Ascending aorta (tissue), 2 donors: ENCODE data around the gene ANKDD1A. TPM values are rescaled to one million over a fixed set of nuclear protein-coding genes. Genes with fewer than 3 reads are reported as not detected.
A peak's percentile ranks its signal among the peaks of the same experiment; 100 is the strongest.

Source experiments
- DNase-seq, 2 donors: peaks; one replicate each; pipeline ENCODE4 v3.0.0-alpha.2; 2019; ENCODE audit warnings: low spot score in 2 of 2
- H3K27ac ChIP-seq, 2 donors: fragments of 200-600 bp; sonication (generic); one replicate each; pipeline ENCODE4 v1.5.1; 2016 to 2017; ENCODE audit warnings: mild to moderate bottlenecking in 1 of 2
- H3K27me3 ChIP-seq: fragments of 200-600 bp; sonication (generic); one replicate; pipeline ENCODE4 v1.5.1; 2017
- H3K36me3 ChIP-seq, 2 donors: fragments of 200-600 bp; sonication (generic); one replicate each; pipeline ENCODE4 v1.5.1; 2016
- H3K4me1 ChIP-seq, 2 donors: fragments of 200-600 bp; sonication (generic); one replicate each; pipeline ENCODE4 v1.5.1; 2016 to 2017; ENCODE audit warnings: mild to moderate bottlenecking in 1 of 2
- H3K4me3 ChIP-seq, 2 donors: fragments of 200-600 bp; sonication (generic); one replicate each; pipeline ENCODE4 v1.5.1; 2016 to 2017; ENCODE audit warnings: mild to moderate bottlenecking in 1 of 2
- H3K9me3 ChIP-seq, 2 donors: fragments of 200-600 bp; sonication (generic); one replicate each; pipeline ENCODE4 v1.5.1; 2016
- intact Hi-C: fragments of 100-400 bp; cut with DNase I; formaldehyde crosslinking; loops from one replicate; pipeline ENCODE4 v1.15.1; 2023
- total RNA-seq: library from RNA; depleted of rRNA; stranded (reverse); fragments of >200 nt; gene quantifications from one replicate; pipeline ENCODE4 v1.1.0, GENCODE V29; 2016
- TF ChIP-seq, protein P1 (sequence below), 3 experiments: fragments of 200-600 bp in 2 of 3; fragments of 450-650 bp in 1 of 3; sonication (generic) in 2 of 3; IDR thresholded peaks; one replicate each; pipeline ENCODE4 v1.5.1; 2016 to 2019; ENCODE audit warnings: antibody characterized with exemption in 3 of 3, mild to moderate bottlenecking in 1 of 3, moderate library complexity in 1 of 3

The ANKDD1A gene
- total RNA-seq, 1 donor from 2014 or later = 28.6 TPM

GRCh38 chr15:64895285-64896065, 16.2 kb upstream of the ANKDD1A start:
- TF ChIP-seq, protein P1, sequence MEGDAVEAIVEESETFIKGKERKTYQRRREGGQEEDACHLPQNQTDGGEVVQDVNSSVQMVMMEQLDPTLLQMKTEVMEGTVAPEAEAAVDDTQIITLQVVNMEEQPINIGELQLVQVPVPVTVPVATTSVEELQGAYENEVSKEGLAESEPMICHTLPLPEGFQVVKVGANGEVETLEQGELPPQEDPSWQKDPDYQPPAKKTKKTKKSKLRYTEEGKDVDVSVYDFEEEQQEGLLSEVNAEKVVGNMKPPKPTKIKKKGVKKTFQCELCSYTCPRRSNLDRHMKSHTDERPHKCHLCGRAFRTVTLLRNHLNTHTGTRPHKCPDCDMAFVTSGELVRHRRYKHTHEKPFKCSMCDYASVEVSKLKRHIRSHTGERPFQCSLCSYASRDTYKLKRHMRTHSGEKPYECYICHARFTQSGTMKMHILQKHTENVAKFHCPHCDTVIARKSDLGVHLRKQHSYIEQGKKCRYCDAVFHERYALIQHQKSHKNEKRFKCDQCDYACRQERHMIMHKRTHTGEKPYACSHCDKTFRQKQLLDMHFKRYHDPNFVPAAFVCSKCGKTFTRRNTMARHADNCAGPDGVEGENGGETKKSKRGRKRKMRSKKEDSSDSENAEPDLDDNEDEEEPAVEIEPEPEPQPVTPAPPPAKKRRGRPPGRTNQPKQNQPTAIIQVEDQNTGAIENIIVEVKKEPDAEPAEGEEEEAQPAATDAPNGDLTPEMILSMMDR (IDR thresholded peaks at IDR 0.05) = no peak
- intact Hi-C loops = loop anchor here (2.0 kb wide), 1 partner anchor 23 kb away; no protein-coding TSS in a partner anchor
- H3K27me3 ChIP-seq = no peaks in the 10 kb centered on the region
- H3K27ac ChIP-seq = peak overlapping the region; percentile 78 to 80
- no peaks in the 10 kb centered on the region for H3K36me3 ChIP-seq
- H3K4me1 ChIP-seq = peaks cover 7 to 28% of the 10 kb centered on the region in 2 donors
- no peak for DNase-seq
- peak overlapping the region in 1 of 2 donors; percentile 7 for H3K4me3 ChIP-seq
- H3K9me3 ChIP-seq = no peaks in the 10 kb centered on the region

DNA sequence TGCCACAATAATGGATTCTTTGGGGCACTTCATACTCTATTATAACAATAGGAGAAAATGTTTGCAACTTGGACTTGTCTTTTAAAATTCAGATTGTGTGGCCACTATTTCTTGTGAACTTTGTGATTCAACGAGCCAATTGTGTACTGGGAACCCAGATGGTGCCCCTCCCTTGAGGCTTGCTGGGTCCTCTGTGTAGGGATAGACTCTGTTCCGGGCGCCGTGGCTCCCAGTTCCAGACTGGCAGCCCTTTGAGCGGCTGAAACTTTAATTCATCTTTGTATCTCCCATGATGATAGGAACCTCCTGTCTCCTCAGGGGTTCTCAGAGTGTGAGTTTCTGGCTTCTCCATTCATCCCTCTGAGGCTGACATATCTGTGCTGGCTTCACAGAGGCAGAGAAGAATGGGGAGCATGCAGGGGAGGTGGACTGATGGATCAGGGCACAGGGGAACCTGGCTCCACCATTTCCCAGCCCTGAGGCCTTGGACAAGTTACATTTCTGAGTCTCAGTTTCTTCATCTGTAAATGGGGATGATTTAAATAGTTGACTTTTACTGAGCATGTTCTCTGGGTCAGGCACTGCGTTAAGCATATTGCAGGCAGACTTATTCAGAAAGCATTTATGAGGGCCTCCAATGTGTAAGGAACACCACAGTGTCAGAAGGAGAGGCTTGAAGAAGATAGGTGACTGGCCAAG, 15.2 kb upstream of the ANKDD1A start:
- TF ChIP-seq, protein P1 (IDR thresholded peaks at IDR 0.05) = no peak
- H3K4me1 ChIP-seq = peaks cover 7 to 28% of the 10 kb centered on the region in 2 donors
- H3K27ac ChIP-seq = peak overlapping the region; percentile 58 to 65
- H3K4me3 ChIP-seq = no peak overlapping the region
- intact Hi-C loops = no loop called here
- DNase-seq = no peak
- H3K9me3 ChIP-seq = peaks cover 3 to 9% of the 10 kb centered on the region in 2 donors
- no peaks in the 10 kb centered on the region for H3K36me3 ChIP-seq
- H3K27me3 ChIP-seq = no peaks in the 10 kb centered on the region

DNA sequence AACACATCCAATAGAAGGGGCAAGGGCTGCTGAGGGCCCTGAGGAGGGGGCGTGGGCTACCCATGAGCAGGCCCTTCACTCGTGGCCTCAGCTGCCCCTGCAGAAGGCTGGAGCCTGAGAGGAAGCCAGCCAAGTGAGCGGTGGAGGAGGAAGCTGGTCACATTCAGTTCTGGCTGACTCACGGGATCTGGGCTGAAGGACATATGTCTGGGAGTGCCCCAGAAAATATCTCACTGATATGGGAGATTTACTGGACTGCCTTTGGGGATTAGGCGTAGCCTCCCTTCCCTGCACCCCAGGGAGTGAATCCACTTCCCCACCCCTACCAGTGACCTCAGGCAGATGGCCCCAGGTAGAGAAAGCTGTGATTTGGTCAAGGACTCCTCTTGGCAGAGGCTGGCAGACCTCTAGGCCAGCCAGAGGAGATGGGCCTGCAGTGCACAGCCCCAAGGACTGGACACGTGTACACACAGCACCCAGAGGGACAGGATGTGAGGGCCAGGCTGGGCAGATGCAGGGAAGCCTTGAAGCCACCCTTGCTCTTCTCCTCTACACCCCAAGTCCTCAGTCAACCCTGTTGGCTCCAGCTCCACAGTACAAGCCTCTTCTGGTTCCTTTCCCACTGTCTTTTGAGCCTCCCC, 14.2 kb upstream of the ANKDD1A start:
- no peak overlapping the region for H3K4me3 ChIP-seq
- H3K27ac ChIP-seq = peak overlapping the region; percentile 58 to 65
- intact Hi-C loops = no loop called here
- H3K4me1 ChIP-seq = peaks cover 7 to 28% of the 10 kb centered on the region in 2 donors
- H3K9me3 ChIP-seq = peaks cover 7 to 9% of the 10 kb centered on the region in 2 donors
- no peaks in the 10 kb centered on the region for H3K27me3 ChIP-seq
- TF ChIP-seq, protein P1 (IDR thresholded peaks at IDR 0.05) = no peak
- DNase-seq = peak; percentile 48 to 87
- no peaks in the 10 kb centered on the region for H3K36me3 ChIP-seq

DNA sequence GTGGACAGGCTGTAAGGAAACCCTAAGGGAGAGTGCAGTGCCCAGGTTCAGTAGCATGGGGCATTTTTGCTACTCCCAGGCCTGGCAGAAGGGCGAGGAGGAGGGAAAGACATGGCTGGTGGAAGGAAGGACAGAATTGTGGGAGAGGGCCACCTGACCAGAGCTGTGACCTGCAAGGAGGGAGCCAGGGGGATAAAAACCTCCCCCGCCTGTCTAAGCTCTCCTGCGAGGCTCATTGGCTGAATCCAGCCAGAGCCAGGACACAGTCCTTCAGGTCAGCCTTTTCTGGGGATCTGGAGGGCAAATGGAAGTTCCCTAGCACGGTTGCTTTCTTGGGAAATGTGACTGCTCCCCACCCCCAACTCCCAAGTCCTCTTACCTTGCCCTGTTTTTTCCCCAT, 13.3 kb upstream of the ANKDD1A start:
- Histone ChIP-seq H3K4me1 (peaks cover 7 to 27% of the 10 kb centered on the region in 2 donors), H3K27me3 (no peaks in the 10 kb centered on the region), H3K27ac (peak overlapping the region; percentile 58 to 65), H3K9me3 (peaks cover 7 to 9% of the 10 kb centered on the region in 2 donors), H3K4me3 (no peak overlapping the region), H3K36me3 (no peaks in the 10 kb centered on the region)
- DNase-seq = no peak
- TF ChIP-seq, protein P1 (IDR thresholded peaks at IDR 0.05) = no peak
- intact Hi-C loops = no loop called here

GRCh38 chr15:64901141-64901540, 10.6 kb upstream of the ANKDD1A start:
- Histone ChIP-seq H3K27me3 (no peaks in the 10 kb centered on the region), H3K9me3 (peaks cover 7 to 9% of the 10 kb centered on the region in 2 donors), H3K4me3 (no peak overlapping the region), H3K36me3 (no peaks in the 10 kb centered on the region), H3K4me1 (peaks cover 0 to 12% of the 10 kb centered on the region in 2 donors), H3K27ac (no peak overlapping the region)
- intact Hi-C loops = no loop called here
- TF ChIP-seq, protein P1 (IDR thresholded peaks at IDR 0.05) = no peak
- no peak for DNase-seq
